ENCODE data around the gene CDK18.

CDK18 gene

GRCh38 chr1:205519541-205520131 lies 15.2 kb downstream of the CDK18 start:
- in situ Hi-C loops (cut with HindIII; ENCODE audit: low sequenced_read_pairs), result loop anchor here (25.0 kb wide), 1 partner anchor 157 kb away; the partner anchor contains the start of gene KLHDC8A

- in situ Hi-C loops (cut with HindIII; ENCODE audit: low sequenced_read_pairs), result loop anchor here (25.0 kb wide), 1 partner anchor 158 kb away; the partner anchor contains the start of gene KLHDC8A
These were observed 16.2 kb downstream of the CDK18 start for GRCh38 chr1:205520709-205521108.

- in situ Hi-C loops (cut with HindIII; ENCODE audit: low sequenced_read_pairs), result loop anchor here (25.0 kb wide), 1 partner anchor 159 kb away; the partner anchor contains the start of gene KLHDC8A
These were observed 17.2 kb downstream of the CDK18 start for GRCh38 chr1:205521686-205522085.

- in situ Hi-C loops (cut with HindIII; ENCODE audit: low sequenced_read_pairs), result loop anchor here (25.0 kb wide), 1 partner anchor 160 kb away; the partner anchor contains the start of gene KLHDC8A
These were observed 18.2 kb downstream of the CDK18 start for GRCh38 chr1:205522692-205523091.

GRCh38 chr1:205523261-205523890 lies 18.9 kb downstream of the CDK18 start:
- in situ Hi-C loops (cut with HindIII; ENCODE audit: low sequenced_read_pairs), result loop anchor here (25.0 kb wide), 1 partner anchor 161 kb away; the partner anchor contains the start of gene KLHDC8A

GRCh38 chr1:205523891-205524793 lies 19.7 kb downstream of the CDK18 start:
- in situ Hi-C loops (cut with HindIII; ENCODE audit: low sequenced_read_pairs), result loop anchor here (25.0 kb wide), 1 partner anchor 162 kb away; the partner anchor contains the start of gene KLHDC8A

- in situ Hi-C loops (cut with HindIII; ENCODE audit: low sequenced_read_pairs), result loop anchor here (25.0 kb wide), 1 partner anchor 162 kb away; the partner anchor contains the start of gene KLHDC8A
These were observed 20.3 kb downstream of the CDK18 start for GRCh38 chr1:205524794-205525101.

GRCh38 chr1:205525495-205526285 lies 21.2 kb downstream of the CDK18 start:
- in situ Hi-C loops (cut with HindIII; ENCODE audit: low sequenced_read_pairs), result no loop called here

- in situ Hi-C loops (cut with HindIII; ENCODE audit: low sequenced_read_pairs), result no loop called here
These were observed 22.0 kb downstream of the CDK18 start for GRCh38 chr1:205526431-205526830.

- in situ Hi-C loops (cut with HindIII; ENCODE audit: low sequenced_read_pairs), result no loop called here
These were observed 23.5 kb downstream of the CDK18 start for GRCh38 chr1:205527931-205528330.

- in situ Hi-C loops (cut with HindIII; ENCODE audit: low sequenced_read_pairs), result no loop called here
These were observed 24.0 kb downstream of the CDK18 start for GRCh38 chr1:205528446-205528886.

- in situ Hi-C loops (cut with HindIII; ENCODE audit: low sequenced_read_pairs), result no loop called here
These were observed 24.7 kb downstream of the CDK18 start for GRCh38 chr1:205528887-205529825.

- in situ Hi-C loops (cut with HindIII; ENCODE audit: low sequenced_read_pairs), result no loop called here
These were observed 25.6 kb downstream of the CDK18 start for GRCh38 chr1:205530116-205530515.

- in situ Hi-C loops (cut with HindIII; ENCODE audit: low sequenced_read_pairs), result no loop called here
These were observed 26.9 kb downstream of the CDK18 start for GRCh38 chr1:205531191-205532025.

GRCh38 chr1:205532026-205532898 lies 27.8 kb downstream of the CDK18 start:
- in situ Hi-C loops (cut with HindIII; ENCODE audit: low sequenced_read_pairs), result no loop called here

- in situ Hi-C loops (cut with HindIII; ENCODE audit: low sequenced_read_pairs), result no loop called here
These were observed 28.7 kb downstream of the CDK18 start for GRCh38 chr1:205532996-205533735.

Data from DLD1 (cell line).